ENCODE results near the gene ROMO1.
"Not testable (repeated sequence)": the region's sequence is repeated elsewhere in the genome, so short reads cannot be mapped to it uniquely, and the experiment has no call there.

Gene ROMO1

GRCh38 chr20:35713120-35713519, 13.9 kb downstream of the ROMO1 start:
- not testable (repeated sequence) for DNase-seq

DNA sequence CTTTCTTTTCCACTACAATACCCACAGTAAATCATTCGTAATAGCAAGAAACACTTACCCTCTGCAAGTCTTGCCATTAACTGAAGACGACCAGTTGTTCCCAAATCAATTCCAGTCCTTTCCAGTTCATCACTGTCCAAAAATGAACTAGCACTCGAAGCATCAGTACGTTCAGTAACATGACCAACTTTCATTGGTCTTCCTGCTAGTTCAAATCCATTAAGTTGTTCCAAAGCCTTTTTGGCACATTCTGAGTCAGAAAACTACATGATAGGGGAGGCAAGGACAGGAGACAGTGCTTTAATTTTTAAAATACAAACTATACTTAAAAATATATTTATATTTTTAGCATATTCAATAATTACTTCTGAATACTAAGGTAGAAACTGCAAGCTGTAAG, 14.9 kb downstream of the ROMO1 start:
- DNase-seq: no peak

DNA sequence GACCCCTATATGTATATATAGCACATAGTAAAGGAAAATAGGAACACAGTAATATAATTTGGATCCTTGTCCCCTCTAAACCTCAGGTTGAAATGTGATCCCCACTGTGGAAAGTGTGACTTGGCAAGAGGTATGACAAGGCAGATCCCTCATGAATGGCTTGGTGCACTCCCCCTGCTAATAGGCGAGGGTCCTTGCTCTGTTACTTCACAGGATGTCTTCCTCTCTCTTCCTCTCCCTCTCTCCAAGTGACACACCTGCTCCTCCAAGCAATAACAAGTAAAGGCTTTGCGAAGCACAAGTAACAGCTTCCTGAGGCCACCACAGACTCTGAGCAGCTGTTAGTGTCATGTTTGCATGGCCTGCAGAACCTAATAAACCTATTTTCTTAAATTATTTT, 16.4 kb downstream of the ROMO1 start:
- DNase-seq: no peak

- DNase-seq: no peak
Observed at GRCh38 chr20:35716330-35716729, 17.1 kb downstream of the ROMO1 start.

DNA sequence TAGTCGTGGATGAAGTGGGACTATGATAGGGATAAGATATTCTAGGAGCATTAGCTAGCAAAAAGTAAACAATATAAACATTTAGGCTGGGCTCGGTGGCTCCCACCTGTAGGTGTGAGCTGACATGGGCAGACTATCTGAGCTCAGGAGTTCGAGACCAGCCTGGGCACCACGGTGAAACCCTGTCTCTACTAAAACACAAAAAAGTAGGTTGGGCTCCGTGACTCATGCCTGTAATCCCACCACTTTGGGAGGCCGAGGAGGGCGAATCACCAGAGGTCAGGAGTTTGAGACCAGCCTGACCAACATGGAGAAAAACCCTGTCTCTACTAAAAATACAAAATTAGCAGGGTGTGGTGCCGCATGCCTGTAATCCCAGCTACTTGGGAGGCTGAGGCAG, 19.1 kb downstream of the ROMO1 start:
- DNase-seq: not testable (repeated sequence)

- DNase-seq: no peak
Observed at GRCh38 chr20:35718972-35719635, 19.9 kb downstream of the ROMO1 start.

DNA sequence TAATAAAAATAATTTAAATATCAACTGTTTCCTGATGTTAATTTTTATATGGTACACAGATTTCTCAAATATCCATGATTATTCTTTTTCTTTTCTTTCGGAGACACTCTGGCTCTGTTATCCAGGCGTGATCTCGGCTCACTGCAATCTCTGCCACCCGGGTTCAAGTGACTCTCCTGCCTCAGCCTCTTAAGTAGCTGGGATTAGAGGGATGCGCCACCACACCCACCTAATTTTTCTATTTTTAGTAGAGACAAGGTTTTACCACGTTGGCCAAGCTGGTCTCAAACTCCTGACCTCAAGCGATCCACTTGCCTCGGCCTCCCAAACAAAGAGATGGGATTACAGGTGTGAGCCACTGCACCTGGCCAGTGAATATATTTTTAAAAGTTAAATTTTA, 20.5 kb downstream of the ROMO1 start:
- no peak for DNase-seq

DNA sequence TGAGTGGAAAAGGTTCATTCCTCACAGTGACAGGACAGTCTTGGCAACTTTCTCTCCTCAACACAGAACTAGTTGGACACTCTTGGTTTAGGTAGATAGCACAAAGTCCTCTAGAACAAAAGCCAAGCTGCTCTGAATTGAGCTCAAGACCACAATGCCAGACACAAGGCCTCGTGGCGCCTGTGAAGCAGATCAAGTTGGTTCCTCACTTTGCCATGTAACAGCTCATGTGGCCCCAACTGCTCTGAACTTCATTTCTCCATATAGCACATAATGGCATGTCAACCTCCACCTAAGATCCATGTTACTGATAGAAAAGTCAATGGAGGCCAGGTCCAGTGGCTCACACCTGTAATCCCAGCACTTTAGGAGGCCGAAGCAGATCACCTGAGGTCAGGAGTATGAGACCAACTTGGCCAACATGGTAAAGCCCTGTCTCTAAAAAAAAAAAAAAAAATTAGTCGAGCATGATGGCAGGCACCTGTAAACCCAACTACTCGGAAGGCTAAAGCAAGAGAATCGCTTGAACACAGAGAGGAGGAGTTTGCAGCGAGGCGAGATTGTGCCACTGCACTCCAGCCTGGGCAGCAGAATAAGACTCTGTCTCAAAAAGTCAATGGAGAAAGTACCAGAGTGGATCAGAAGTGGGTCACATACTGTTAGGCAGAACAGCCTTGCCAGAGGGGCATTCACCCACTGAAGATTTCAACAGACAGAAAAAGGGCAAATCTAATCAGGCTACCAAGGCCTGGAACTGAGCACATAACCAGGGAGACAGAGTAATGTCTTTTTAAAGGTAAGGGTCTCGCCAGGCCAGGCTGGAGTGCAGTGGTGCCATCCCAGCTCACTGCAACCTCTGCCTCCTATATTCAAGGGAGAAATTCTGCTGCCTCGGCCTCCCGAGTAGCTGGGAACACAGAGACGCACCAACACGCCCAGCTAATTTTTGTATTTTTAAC, 21.2 kb downstream of the ROMO1 start:
- no peak for DNase-seq

- no peak for DNase-seq
Observed at GRCh38 chr20:35721219-35721618, 22.0 kb downstream of the ROMO1 start.

- no peak for DNase-seq
Observed at GRCh38 chr20:35721621-35722020, 22.4 kb downstream of the ROMO1 start.

DNA sequence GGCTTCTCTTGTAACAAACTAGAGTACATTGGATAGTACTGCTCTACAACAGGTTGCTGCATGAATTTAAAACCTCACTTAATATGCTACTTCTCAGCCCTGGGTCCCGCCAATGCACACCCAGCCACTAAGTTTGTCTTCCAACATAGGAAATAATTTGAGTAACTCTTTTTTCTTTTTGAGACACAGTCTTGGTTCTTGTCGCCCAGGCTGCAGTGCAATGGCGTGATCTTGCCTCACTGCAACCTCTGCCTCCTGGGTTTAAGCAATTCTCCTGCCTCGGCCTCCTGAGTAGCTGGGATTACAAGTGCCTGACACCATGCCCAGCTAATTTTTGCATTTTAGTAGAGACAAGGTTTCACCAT, 24.1 kb downstream of the ROMO1 start:
- not testable (repeated sequence) for DNase-seq

DNA sequence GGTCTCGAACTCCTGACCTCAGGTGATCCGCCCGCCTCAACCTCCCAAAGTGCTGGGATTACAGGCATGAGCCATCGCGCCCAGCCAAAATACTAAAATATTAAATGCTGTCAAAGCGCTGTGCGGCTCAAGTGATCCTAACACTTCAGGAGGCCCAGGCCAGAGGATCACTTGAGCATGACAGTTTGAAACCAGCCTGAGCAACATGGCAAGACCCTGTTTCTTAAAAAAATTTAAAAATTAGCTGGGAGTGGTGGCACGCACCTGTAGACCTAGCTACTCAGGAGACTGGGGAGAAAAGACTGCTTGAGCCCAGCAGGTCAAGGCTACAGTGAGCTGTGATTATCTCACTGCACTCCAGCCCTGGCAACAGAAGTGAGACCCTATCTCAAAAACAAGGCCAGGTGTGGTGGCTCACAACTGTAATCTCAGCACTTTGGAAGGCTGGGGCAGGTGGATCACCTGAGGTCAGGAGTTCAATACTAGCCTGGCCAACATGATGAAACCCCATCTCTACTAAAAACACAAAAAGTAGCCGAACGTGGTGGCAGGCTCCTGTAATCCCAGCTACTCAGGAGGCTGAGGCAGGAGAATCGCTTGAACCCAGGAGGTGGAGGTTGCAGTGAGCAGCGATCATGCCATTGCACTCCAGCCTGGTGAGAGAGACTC, 24.6 kb downstream of the ROMO1 start:
- DNase-seq: not testable (repeated sequence)

GRCh38 chr20:35724321-35725230, 25.4 kb downstream of the ROMO1 start:
- no peak for DNase-seq

GRCh38 chr20:35726842-35727711, 27.9 kb downstream of the ROMO1 start:
- DNase-seq: no peak

DNA sequence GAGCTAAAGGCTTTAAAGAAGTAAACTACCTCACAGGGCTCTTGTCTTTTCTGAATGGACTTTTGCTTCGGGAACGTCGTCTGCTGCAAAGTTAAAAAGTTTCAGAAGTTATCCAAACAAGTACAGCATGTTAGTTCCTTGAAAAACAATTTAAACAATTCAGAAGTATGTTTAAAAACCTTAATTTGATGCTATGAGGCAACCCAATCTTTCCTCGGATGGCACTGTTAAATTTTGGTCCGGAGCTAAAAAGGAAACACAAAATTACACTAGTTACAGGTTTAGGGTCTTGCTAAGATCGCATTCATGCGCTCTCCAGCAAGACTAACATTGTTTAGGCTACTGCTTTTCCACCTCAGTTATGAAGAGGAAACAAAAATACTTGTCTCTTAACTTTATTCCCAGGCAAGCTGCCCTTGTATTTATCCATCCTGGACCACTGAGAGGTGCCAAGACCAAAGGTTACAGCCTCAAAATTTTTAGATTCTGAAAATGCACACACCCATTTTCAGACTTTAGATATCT, 30.1 kb downstream of the ROMO1 start:
- no peak for DNase-seq

GRCh38 chr20:35729836-35730582, 30.8 kb downstream of the ROMO1 start:
- no peak for DNase-seq

DNA sequence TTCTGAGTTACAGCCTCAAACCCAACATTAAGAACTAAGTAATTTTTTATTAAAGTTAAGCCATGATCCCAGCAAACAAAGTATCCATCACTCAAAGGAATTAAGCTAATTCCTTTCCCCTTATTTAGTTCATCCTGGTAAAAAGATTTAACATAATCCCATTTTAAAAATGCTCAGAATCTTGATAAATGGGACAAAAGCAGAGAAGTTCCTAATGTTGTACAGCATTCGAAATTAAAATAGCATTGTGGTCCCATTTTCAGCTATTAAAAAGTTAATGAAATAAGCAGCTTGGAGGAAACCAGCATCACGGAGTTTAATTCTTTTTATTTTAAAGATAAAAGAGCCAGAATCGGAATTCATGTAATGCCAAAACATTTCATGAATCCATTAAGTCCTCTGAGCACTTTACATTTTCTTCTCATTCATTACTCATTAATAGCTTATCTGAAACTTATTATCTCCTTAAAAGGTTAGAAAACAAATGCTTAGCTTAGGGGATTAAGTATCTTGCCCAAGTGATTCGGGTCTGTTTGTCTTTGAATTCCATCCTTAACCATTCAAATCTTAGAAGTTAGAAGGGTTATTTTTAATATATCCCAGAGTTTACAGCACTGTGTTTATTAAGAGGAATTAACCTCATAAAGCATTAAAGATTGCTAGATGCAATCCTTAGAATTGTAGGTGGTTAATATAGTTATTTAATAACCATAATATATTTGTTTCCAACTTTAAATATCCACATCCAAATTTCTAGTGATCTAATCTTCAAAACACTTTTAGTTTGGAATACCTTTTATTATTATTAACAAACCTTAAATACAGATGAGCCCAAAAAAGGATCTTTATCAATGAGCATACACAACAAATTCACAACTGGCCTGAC, 31.6 kb downstream of the ROMO1 start:
- DNase-seq: no peak

GRCh38 chr20:35731469-35731788, 32.2 kb downstream of the ROMO1 start:
- no peak for DNase-seq

DNA sequence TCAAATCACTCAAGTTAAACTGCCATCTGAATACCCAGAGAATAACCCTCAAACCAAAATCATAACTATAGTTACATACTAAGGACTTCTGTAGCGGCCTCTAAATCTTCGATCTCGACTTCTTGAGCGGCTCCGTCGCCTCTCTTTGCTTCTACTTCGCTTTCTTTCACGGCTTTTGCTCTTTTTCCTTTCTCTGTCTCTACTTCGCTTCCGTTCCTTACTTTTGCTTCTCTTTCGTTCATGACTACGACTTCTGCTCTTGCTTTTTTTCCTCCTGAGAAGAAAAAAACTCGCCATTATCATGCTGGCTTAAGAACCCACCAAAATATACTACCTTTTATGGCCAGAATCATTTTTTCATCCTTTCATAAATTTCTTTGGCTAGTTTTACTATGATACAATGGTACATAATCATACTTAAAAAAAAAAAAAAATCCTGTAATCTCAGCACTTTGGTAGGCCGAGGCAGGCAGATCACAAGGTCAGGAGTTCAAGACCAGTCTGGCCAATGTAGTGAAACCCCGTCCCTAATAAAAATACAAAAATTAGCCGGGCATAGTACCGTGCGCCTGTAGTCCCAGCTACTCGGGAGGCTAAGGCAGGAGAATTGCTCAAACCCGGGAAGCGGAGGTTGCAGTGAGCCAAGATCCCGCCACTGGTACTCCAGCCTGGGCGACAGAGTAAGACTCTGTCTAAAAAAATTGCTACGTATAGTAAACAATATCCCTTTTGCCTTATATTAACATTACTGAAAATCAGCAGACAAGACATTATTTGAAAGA, 32.8 kb downstream of the ROMO1 start:
- no peak for DNase-seq
